ENCODE data around the gene CATSPERE. TPM values are rescaled to one million over a fixed set of nuclear protein-coding genes. Genes with fewer than 3 reads are reported as not detected.

Gene CATSPERE
- total RNA-seq, 1 experiment from 2014 or later: 1.2 TPM

GRCh38 chr1:244598611-244599010 lies 137.5 kb downstream of the CATSPERE start:
- no peaks in the 10 kb centered on the region for H3K79me2 ChIP-seq (ENCODE audit: low read depth)
- no peaks in the 10 kb centered on the region for H3K9me3 ChIP-seq (ENCODE audit: insufficient read depth, low read depth)
- no peaks in the 10 kb centered on the region for H3K27me3 ChIP-seq (ENCODE audit: insufficient read depth, low read depth)
- H3K4me1 ChIP-seq (replicated peaks; ENCODE audit: insufficient read depth): peaks cover 18% of the 10 kb centered on the region
- DNase-seq: no peak
- no TSS peak for BruUV-seq (replicated peaks)
- no peak overlapping the region for H3K27ac ChIP-seq
- POLR2A ChIA-PET (ENCODE audit: unreplicated experiment): no interaction called here
- CTCF ChIA-PET: no interaction called here
- H2AFZ ChIP-seq: no peak overlapping the region
- H3K4me2 ChIP-seq: no peak overlapping the region
- intact Hi-C loops (cut with micrococcal nuclease; ENCODE audit: unreplicated experiment): no loop called here
- peaks cover 10% of the 10 kb centered on the region for H3F3A ChIP-seq (ENCODE audit: insufficient read depth, low read depth)
- H4K20me1 ChIP-seq (ENCODE audit: insufficient read depth): no peaks in the 10 kb centered on the region
- no peaks in the 10 kb centered on the region for H3K9me2 ChIP-seq (ENCODE audit: insufficient read depth)
- no peak overlapping the region for H3K4me3 ChIP-seq
- TF ChIP-seq EZH2 (IDR thresholded peaks at IDR 0.05; ENCODE audit: low read depth) (no peak), CTCF (conservative IDR thresholded peaks at IDR 0.05) (no peak)
- H3K36me3 ChIP-seq (ENCODE audit: low read depth): no peaks in the 10 kb centered on the region

GRCh38 chr1:244599937-244600350 lies 138.9 kb downstream of the CATSPERE start:
- ChIA-PET POLR2A (ENCODE audit: unreplicated experiment) (interaction anchor here (0.5 to 0.7 kb wide), 6 partner anchors 48 to 371 kb away, joined by 4 to 14 read pairs (median 7); no protein-coding TSS in a partner anchor), CTCF (interaction anchor here (0.7 to 0.8 kb wide), 4 partner anchors 131 to 549 kb away, joined by 4 to 6 read pairs (median 4); no protein-coding TSS in a partner anchor)
- TF ChIP-seq EZH2 (IDR thresholded peaks at IDR 0.05; ENCODE audit: low read depth): no peak
- TF ChIP-seq CTCF (conservative IDR thresholded peaks at IDR 0.05): no peak
- Histone ChIP-seq H4K20me1 (ENCODE audit: insufficient read depth) (no peaks in the 10 kb centered on the region), H3K36me3 (ENCODE audit: low read depth) (no peaks in the 10 kb centered on the region), H3K4me1 (replicated peaks; ENCODE audit: insufficient read depth) (peaks cover 18% of the 10 kb centered on the region), H3K9me2 (ENCODE audit: insufficient read depth) (no peaks in the 10 kb centered on the region), H3K27me3 (ENCODE audit: insufficient read depth, low read depth) (no peaks in the 10 kb centered on the region), H3K9me3 (ENCODE audit: insufficient read depth, low read depth) (no peaks in the 10 kb centered on the region), H3K4me3 (peak overlapping the region; percentile 57; the same call in 1 of the 2 replicates), H2AFZ (peak overlapping the region; percentile 84), H3K27ac (peak overlapping the region; percentile 79), H3F3A (ENCODE audit: insufficient read depth, low read depth) (peaks cover 10% of the 10 kb centered on the region), H3K79me2 (ENCODE audit: low read depth) (no peaks in the 10 kb centered on the region), H3K4me2 (peak overlapping the region; percentile 93)
- intact Hi-C loops (cut with micrococcal nuclease; ENCODE audit: unreplicated experiment): loop anchor here (1.0 to 5.0 kb wide), 3 partner anchors 139 to 362 kb away; partner anchors contain the start of gene CATSPERE
- peak; percentile 43 to 91 for DNase-seq
- BruUV-seq (replicated peaks): no TSS peak

GRCh38 chr1:244601336-244601735 lies 140.3 kb downstream of the CATSPERE start:
- H3F3A ChIP-seq (ENCODE audit: insufficient read depth, low read depth): peaks cover 10% of the 10 kb centered on the region
- no peak overlapping the region for H3K4me2 ChIP-seq
- ChIA-PET CTCF (no interaction called here), POLR2A (ENCODE audit: unreplicated experiment) (no interaction called here)
- no peaks in the 10 kb centered on the region for H3K9me2 ChIP-seq (ENCODE audit: insufficient read depth)
- H3K4me1 ChIP-seq (replicated peaks; ENCODE audit: insufficient read depth): peaks cover 18% of the 10 kb centered on the region
- H3K27ac ChIP-seq: no peak overlapping the region
- H3K27me3 ChIP-seq (ENCODE audit: insufficient read depth, low read depth): no peaks in the 10 kb centered on the region
- no peak for TF ChIP-seq EZH2 (IDR thresholded peaks at IDR 0.05; ENCODE audit: low read depth)
- no peak for TF ChIP-seq CTCF (conservative IDR thresholded peaks at IDR 0.05)
- no peaks in the 10 kb centered on the region for H3K79me2 ChIP-seq (ENCODE audit: low read depth)
- BruUV-seq (replicated peaks): no TSS peak
- H4K20me1 ChIP-seq (ENCODE audit: insufficient read depth): no peaks in the 10 kb centered on the region
- no peak overlapping the region for H3K4me3 ChIP-seq
- DNase-seq: no peak
- no peaks in the 10 kb centered on the region for H3K9me3 ChIP-seq (ENCODE audit: insufficient read depth, low read depth)
- H3K36me3 ChIP-seq (ENCODE audit: low read depth): no peaks in the 10 kb centered on the region
- intact Hi-C loops (cut with micrococcal nuclease; ENCODE audit: unreplicated experiment): loop anchor here (2.0 to 5.0 kb wide), 2 partner anchors 141 to 361 kb away; partner anchors contain the start of gene CATSPERE
- no peak overlapping the region for H2AFZ ChIP-seq
